HepG2 (cell line): ENCODE data around the gene UBE3D. TPM values are rescaled to one million over a fixed set of nuclear protein-coding genes. Genes with fewer than 3 reads are reported as not detected.

Experiments used
- ATAC-seq: fragments of 200-7000 bp; cut with Tn5 transposase; 3 replicates; pipeline ENCODE4 v1.9.1; 2020; ENCODE audit warnings: mild to moderate bottlenecking, moderate library complexity
- BruUV-seq: library from RNA; stranded (reverse); fragments of 400-500 nt; replicated peaks from 2 replicates; lab custom pipeline; 2021; lab: Mats Ljungman, UMichigan
- CTCF ChIA-PET: fragments of 300-600 bp; formaldehyde crosslinking; extraction: SDS; loops from one replicate; lab custom pipeline; 2021; ENCODE audit warnings: low total read pairs, inconsistent platforms, low intra/inter-chr PET ratio; lab: Yijun Ruan, JAX
- POLR2A ChIA-PET: fragments of 350-600 bp; sonication (Branson Sonifier 250); formaldehyde crosslinking; loops from one replicate; lab custom pipeline; 2020; ENCODE audit warnings: antibody characterized with exemption, inconsistent platforms; lab: Yijun Ruan, JAX
- DNase-seq: peaks from one replicate; pipeline ENCODE4 v3.0.0-alpha.2; 2015; ENCODE audit warnings: low spot score
- FAIRE-seq: peaks from 3 replicates; lab custom pipeline; 2011; peaks lifted over from hg19 to GRCh38; lab: Jason Lieb, UNC
- H2AFZ ChIP-seq: one replicate; pipeline ENCODE4 v1.6.1; 2011; ENCODE audit warnings: low read length, inconsistent platforms
- H3K27ac ChIP-seq: fragments of 300-600 bp; 3 replicates; pipeline ENCODE4 v1.8.0; 2011; ENCODE audit warnings: mixed run types, mild to moderate bottlenecking, mixed read lengths, low read length, inconsistent platforms; ENCODE audit not compliant: insufficient read depth; ENCODE audit errors: extremely low read length
- H3K27me3 ChIP-seq, 2 experiments: fragments of 200-600 bp in 1 of 2; 2 replicates in 1 of 2; 3 replicates in 1 of 2; pipeline versions ENCODE4 v1.6.0 to v1.8.0; 2011; ENCODE audit warnings: low read length in 2 of 2, mild to moderate bottlenecking in 2 of 2, moderate library complexity in 2 of 2, inconsistent platforms in 1 of 2; ENCODE audit not compliant: insufficient read depth in 2 of 2, control insufficient read depth in 1 of 2
- H3K36me3 ChIP-seq, 2 experiments: fragments of 200-600 bp in 1 of 2; replicated peaks in 1 of 2; 2 replicates in 1 of 2; 3 replicates in 1 of 2; pipeline versions ENCODE4 v1.5.1 to v1.8.0; 2011; ENCODE audit warnings: low read length in 2 of 2, inconsistent platforms in 1 of 2; ENCODE audit not compliant: insufficient read depth in 2 of 2, control insufficient read depth in 1 of 2
- H3K4me1 ChIP-seq: 2 replicates; pipeline ENCODE4 v1.5.1; 2012; ENCODE audit warnings: low read length, inconsistent platforms; ENCODE audit not compliant: insufficient read depth
- H3K4me2 ChIP-seq: 2 replicates; pipeline ENCODE4 v1.6.0; 2011; ENCODE audit warnings: low read depth, low read length, inconsistent platforms
- H3K4me3 ChIP-seq, 3 experiments: fragments of 200-600 bp in 1 of 3; sonication (generic), shearing (Covaris generic) in 1 of 3; replicated peaks in 1 of 3; 2 replicates each; pipeline ENCODE4 v1.5.1; 2011 to 2016; ENCODE audit warnings: low read length in 3 of 3, inconsistent platforms in 2 of 3, low read depth in 2 of 3, mild to moderate bottlenecking in 2 of 3, control low read depth in 1 of 3, mixed read lengths in 1 of 3; ENCODE audit not compliant: insufficient read depth in 1 of 3
- H3K79me2 ChIP-seq: one replicate; pipeline ENCODE4 v1.6.1; 2011; ENCODE audit warnings: low read length, inconsistent platforms; ENCODE audit not compliant: insufficient read depth
- H3K9ac ChIP-seq: 2 replicates; pipeline ENCODE4 v1.6.0; 2011; ENCODE audit warnings: mild to moderate bottlenecking, low read depth, low read length, inconsistent platforms; ENCODE audit not compliant: insufficient read depth
- H3K9me3 ChIP-seq: 2 replicates; pipeline ENCODE4 v1.5.1; 2012; ENCODE audit warnings: mild to moderate bottlenecking, low read length
- H4K20me1 ChIP-seq: 2 replicates; pipeline ENCODE4 v1.6.0; 2011; ENCODE audit warnings: inconsistent platforms, mild to moderate bottlenecking, low read length, moderate library complexity; ENCODE audit not compliant: insufficient read depth
- MAZ ChIP-seq, 2 experiments: sonication (generic) in 1 of 2; formaldehyde crosslinking in 1 of 2; IDR thresholded peaks; 2 replicates each; pipeline versions ENCODE4 v1.5.0 to v1.6.1; 2012 to 2020; ENCODE audit warnings: low read depth in 2 of 2, mild to moderate bottlenecking in 2 of 2, borderline replicate concordance in 1 of 2, improper control_type of control experiment in 1 of 2, low read length in 1 of 2, missing genetic modification reagents in 1 of 2, moderate library complexity in 1 of 2
- MBNL3 ChIP-seq: fragments of 250-450 bp; sonication (Bioruptor Pico); conservative IDR thresholded peaks from 2 replicates; pipeline ENCODE4 v1.8.0; 2022; ENCODE audit warnings: mild to moderate bottlenecking, inconsistent platforms
- PCBP1 ChIP-seq: fragments of 200-400 bp; formaldehyde crosslinking; IDR thresholded peaks from 2 replicates; pipeline ENCODE4 v1.6.1; 2017; ENCODE audit warnings: mild to moderate bottlenecking, low read depth, low read length, borderline replicate concordance
- PHF5A ChIP-seq: IDR thresholded peaks from one replicate; pipeline ENCODE4 v1.6.1; 2018; ENCODE audit warnings: low read depth, missing genetic modification reagents; ENCODE audit not compliant: unreplicated experiment
- RNF2 ChIP-seq: fragments of 450-650 bp; conservative IDR thresholded peaks from 2 replicates; pipeline ENCODE4 v1.6.1; 2016; ENCODE audit warnings: low read depth
- ZBTB1 ChIP-seq: sonication (generic); formaldehyde crosslinking; IDR thresholded peaks from 2 replicates; pipeline ENCODE4 v1.4.0; 2020; ENCODE audit warnings: missing genetic modification reagents, borderline replicate concordance
- ZNF496 ChIP-seq: sonication (generic); formaldehyde crosslinking; IDR thresholded peaks from 2 replicates; pipeline ENCODE4 v1.8.1; 2023; ENCODE audit warnings: mild to moderate bottlenecking, moderate library complexity, missing genetic modification reagents; ENCODE audit not compliant: insufficient replicate concordance
- ZNF557 ChIP-seq: sonication (generic); formaldehyde crosslinking; IDR thresholded peaks from 2 replicates; pipeline ENCODE4 v1.4.0; 2020; ENCODE audit warnings: missing genetic modification reagents
- WGBS: methylation state at CpG from one replicate; pipeline ENCODE4 v1.1.6; 2017; ENCODE audit warnings: low lambda C conversion rate; 5-methylcytosine and 5-hydroxymethylcytosine counted together
- in situ Hi-C: cut with HindIII; loops from 2 replicates; pipeline ENCODE4 v1.10.0; 2017; ENCODE audit warnings: low pct_unique_long_range_greater_than_20kb; ENCODE audit not compliant: extremely low pct_ligation_motif_present
- intact Hi-C: fragments of 100-400 bp; cut with micrococcal nuclease; formaldehyde crosslinking; loops from one replicate; pipeline ENCODE4 v1.10.0; 2022; ENCODE audit not compliant: unreplicated experiment
- polyA plus RNA-seq, 8 experiments: library from polyadenylated mRNA; depleted of rRNA in 3 of 8; stranded (reverse) in 7 of 8; unstranded in 1 of 8; fragments of >200 nt; fragmentation: Illumina TruSeq in 4 of 8; extraction: Trizol in 4 of 8; gene quantifications; 2 replicates each; pipeline versions ENCODE4 v1.2.1 to v1.2.3, GENCODE V29; 2011 to 2016; ENCODE audit warnings: low read depth in 4 of 8, missing spikeins in 1 of 8, mixed read lengths in 1 of 8; ENCODE audit not compliant: insufficient read depth in 1 of 8
- total RNA-seq, 5 experiments: library from RNA; depleted of rRNA; stranded (reverse); fragments of >200 nt; fragmentation: Illumina TruSeq; extraction: Trizol; gene quantifications; 2 replicates each; pipeline ENCODE4 v1.2.3, GENCODE V29; 2016; ENCODE audit warnings: low read depth in 1 of 5
- TF ChIP-seq, protein P1 (sequence below): sonication (generic); formaldehyde crosslinking; IDR thresholded peaks from 2 replicates; pipeline ENCODE4 v1.4.0; 2020; ENCODE audit warnings: mild to moderate bottlenecking, missing genetic modification reagents
- TF ChIP-seq, protein P2 (sequence below), 2 experiments: sonication (generic) in 1 of 2; formaldehyde crosslinking in 1 of 2; IDR thresholded peaks; 2 replicates each; pipeline versions ENCODE4 v1.6.1 to v1.9.0; 2014 to 2022; ENCODE audit warnings: antibody characterized with exemption in 1 of 2, borderline replicate concordance in 1 of 2, inconsistent platforms in 1 of 2, low read depth in 1 of 2, missing genetic modification reagents in 1 of 2
- TF ChIP-seq, protein P3 (sequence below): sonication (generic); formaldehyde crosslinking; IDR thresholded peaks from 2 replicates; pipeline ENCODE4 v1.8.1; 2023; ENCODE audit warnings: mild to moderate bottlenecking, missing genetic modification reagents

Gene UBE3D
- total and polyA plus RNA-seq, 2 of the 13 experiments (the other 11 are each of a cell fraction or from before 2014, with no cell fraction given) = 5.1 to 11.4 TPM

DNA sequence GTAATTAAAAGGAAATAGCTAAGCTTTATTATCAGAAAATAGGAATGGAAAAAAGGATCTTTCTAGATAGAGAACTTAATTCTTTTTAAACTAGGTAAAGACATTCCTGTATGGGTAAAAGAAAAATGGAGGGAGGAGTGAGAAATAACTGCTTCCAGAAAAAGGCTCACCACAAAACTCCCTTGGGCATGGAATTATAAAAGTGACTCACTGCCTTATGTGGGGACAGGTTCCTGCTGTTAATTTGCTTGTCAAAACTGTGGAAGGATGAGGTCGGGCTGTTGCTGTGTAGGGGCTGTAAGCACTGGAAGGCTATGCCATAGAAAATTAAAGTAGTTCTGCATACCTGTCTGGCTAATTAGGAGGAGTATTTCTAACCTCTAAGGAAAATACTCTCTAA, 158.7 kb downstream of the UBE3D start:
- Histone ChIP-seq H3K36me3 (no peaks in the 10 kb centered on the region), H4K20me1 (no peaks in the 10 kb centered on the region), H3K4me3 (no peak overlapping the region), H3K79me2 (no peaks in the 10 kb centered on the region), H3K9ac (no peak overlapping the region), H3K9me3 (no peaks in the 10 kb centered on the region), H3K4me2 (no peak overlapping the region), H3K4me1 (no peaks in the 10 kb centered on the region), H3K27ac (no peak overlapping the region), H2AFZ (no peak overlapping the region), H3K27me3 (no peaks in the 10 kb centered on the region)
- WGBS = 65% methylated on average over 1 of the region's 1 CpG
- ChIA-PET POLR2A (no interaction called here), CTCF (no interaction called here)
- intact Hi-C loops = no loop called here
- in situ Hi-C loops = no loop called here
- FAIRE-seq (no peak), DNase-seq (no peak), ATAC-seq (no peak)
- BruUV-seq = no TSS peak
- no peak for TF ChIP-seq ZNF557 (CRISPR knock-in tag)
- TF ChIP-seq, protein P1, sequence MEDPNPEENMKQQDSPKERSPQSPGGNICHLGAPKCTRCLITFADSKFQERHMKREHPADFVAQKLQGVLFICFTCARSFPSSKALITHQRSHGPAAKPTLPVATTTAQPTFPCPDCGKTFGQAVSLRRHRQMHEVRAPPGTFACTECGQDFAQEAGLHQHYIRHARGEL (CRISPR knock-in tag) = no peak
- no peak for TF ChIP-seq ZNF496
- no peak for TF ChIP-seq PHF5A (CRISPR knock-in tag)
- TF ChIP-seq, protein P2, sequence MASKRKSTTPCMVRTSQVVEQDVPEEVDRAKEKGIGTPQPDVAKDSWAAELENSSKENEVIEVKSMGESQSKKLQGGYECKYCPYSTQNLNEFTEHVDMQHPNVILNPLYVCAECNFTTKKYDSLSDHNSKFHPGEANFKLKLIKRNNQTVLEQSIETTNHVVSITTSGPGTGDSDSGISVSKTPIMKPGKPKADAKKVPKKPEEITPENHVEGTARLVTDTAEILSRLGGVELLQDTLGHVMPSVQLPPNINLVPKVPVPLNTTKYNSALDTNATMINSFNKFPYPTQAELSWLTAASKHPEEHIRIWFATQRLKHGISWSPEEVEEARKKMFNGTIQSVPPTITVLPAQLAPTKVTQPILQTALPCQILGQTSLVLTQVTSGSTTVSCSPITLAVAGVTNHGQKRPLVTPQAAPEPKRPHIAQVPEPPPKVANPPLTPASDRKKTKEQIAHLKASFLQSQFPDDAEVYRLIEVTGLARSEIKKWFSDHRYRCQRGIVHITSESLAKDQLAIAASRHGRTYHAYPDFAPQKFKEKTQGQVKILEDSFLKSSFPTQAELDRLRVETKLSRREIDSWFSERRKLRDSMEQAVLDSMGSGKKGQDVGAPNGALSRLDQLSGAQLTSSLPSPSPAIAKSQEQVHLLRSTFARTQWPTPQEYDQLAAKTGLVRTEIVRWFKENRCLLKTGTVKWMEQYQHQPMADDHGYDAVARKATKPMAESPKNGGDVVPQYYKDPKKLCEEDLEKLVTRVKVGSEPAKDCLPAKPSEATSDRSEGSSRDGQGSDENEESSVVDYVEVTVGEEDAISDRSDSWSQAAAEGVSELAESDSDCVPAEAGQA (IDR thresholded peaks at IDR 0.05; ENCODE audit: low read depth) = no peak
- TF ChIP-seq, protein P2 (CRISPR knock-in tag; IDR thresholded peaks at IDR 0.05; ENCODE audit: borderline replicate concordance) = no peak
- no peak for TF ChIP-seq PCBP1
- TF ChIP-seq, protein P3, sequence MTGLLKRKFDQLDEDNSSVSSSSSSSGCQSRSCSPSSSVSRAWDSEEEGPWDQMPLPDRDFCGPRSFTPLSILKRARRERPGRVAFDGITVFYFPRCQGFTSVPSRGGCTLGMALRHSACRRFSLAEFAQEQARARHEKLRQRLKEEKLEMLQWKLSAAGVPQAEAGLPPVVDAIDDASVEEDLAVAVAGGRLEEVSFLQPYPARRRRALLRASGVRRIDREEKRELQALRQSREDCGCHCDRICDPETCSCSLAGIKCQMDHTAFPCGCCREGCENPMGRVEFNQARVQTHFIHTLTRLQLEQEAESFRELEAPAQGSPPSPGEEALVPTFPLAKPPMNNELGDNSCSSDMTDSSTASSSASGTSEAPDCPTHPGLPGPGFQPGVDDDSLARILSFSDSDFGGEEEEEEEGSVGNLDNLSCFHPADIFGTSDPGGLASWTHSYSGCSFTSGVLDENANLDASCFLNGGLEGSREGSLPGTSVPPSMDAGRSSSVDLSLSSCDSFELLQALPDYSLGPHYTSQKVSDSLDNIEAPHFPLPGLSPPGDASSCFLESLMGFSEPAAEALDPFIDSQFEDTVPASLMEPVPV (CRISPR knock-in tag) = no peak
- no peak for TF ChIP-seq MAZ (IDR thresholded peaks at IDR 0.05; ENCODE audit: borderline replicate concordance, low read depth, low read length)
- no peak for TF ChIP-seq MAZ (CRISPR knock-in tag; IDR thresholded peaks at IDR 0.05; ENCODE audit: low read depth)
- TF ChIP-seq ZBTB1 (CRISPR knock-in tag) = no peak
- no peak for TF ChIP-seq MBNL3 (CRISPR knock-in tag)
- no peak for TF ChIP-seq RNF2
